ENCODE data around the gene ETV4. TPM values are rescaled to one million over a fixed set of nuclear protein-coding genes. Genes with fewer than 3 reads are reported as not detected.

The ETV4 gene
- total and polyA plus RNA-seq, 2 of the 13 experiments (the other 11 are each of a cell fraction or from before 2014, with no cell fraction given) = 128 to 330 TPM

DNA sequence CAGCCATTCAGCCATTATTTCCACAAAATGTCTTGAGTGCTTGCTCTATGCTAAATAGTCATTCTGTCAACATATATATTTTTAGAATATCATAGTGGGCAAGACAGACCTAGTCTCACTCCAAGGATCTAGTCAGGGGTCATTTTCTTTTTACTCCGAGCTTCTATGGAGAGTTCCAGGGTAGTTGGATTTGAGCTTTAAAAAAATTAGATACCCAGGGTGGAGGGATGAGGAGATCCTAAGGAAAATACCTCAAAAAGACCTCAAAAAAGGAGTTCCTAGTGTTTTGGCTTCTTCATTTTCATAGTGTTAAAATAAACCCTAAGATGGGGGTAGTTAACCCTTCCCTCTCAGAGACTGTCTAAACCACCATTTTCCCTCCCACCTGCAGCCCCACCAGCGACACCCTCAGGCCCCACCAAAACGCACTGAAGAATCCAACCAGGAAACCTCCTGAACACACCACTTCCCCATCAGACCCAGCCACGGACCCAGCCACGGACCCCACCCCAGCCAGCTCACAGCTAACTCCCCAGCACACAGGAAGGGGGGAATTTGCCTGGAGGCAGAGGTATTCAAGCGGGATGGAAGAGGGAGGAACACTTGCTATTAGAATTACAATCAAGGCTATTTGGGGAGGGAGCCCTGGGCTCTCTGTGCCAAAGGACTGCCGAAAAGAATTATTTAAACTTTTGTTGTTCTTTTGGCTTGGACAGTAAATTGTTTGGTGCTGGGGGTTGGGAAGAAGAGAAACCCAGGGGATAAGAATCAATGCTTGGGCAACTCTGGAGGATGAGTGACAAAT is 2.2 kb downstream of the ETV4 start (continued):
- TF ChIP-seq, protein P1, sequence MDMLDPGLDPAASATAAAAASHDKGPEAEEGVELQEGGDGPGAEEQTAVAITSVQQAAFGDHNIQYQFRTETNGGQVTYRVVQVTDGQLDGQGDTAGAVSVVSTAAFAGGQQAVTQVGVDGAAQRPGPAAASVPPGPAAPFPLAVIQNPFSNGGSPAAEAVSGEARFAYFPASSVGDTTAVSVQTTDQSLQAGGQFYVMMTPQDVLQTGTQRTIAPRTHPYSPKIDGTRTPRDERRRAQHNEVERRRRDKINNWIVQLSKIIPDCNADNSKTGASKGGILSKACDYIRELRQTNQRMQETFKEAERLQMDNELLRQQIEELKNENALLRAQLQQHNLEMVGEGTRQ (IDR thresholded peaks at IDR 0.05; ENCODE audit: low read depth, low read length) = no peak
- TF ChIP-seq, protein P1 (CRISPR knock-in tag; IDR thresholded peaks at IDR 0.05; ENCODE audit: borderline replicate concordance) = no peak
- TF ChIP-seq DNMT3B (CRISPR knock-in tag; conservative IDR thresholded peaks at IDR 0.05) = no peak
- no peak for TF ChIP-seq TARDBP (CRISPR knock-in tag; IDR thresholded peaks at IDR 0.05)
- no peak for TF ChIP-seq MLLT10 (CRISPR knock-in tag; IDR thresholded peaks at IDR 0.05)
- TF ChIP-seq ZNF891 (CRISPR knock-in tag; IDR thresholded peaks at IDR 0.05) = no peak
- TF ChIP-seq KDM5B (CRISPR knock-in tag; IDR thresholded peaks at IDR 0.05; ENCODE audit: borderline replicate concordance) = peak; percentile 74; the same call in 1 of the 2 replicates
- peak; percentile 71; the same call in 1 of the 2 replicates for TF ChIP-seq SNAI1 (CRISPR knock-in tag; IDR thresholded peaks at IDR 0.05; ENCODE audit: borderline replicate concordance)
- TF ChIP-seq PTBP1 (IDR thresholded peaks at IDR 0.05; ENCODE audit: low read depth, low read length, poor library complexity, severe bottlenecking) = no peak
- no peak for TF ChIP-seq ZNF703 (CRISPR knock-in tag; IDR thresholded peaks at IDR 0.05; ENCODE audit: borderline replicate concordance)
- TF ChIP-seq MBNL3 (CRISPR knock-in tag; conservative IDR thresholded peaks at IDR 0.05) = no peak
- no peak for TF ChIP-seq ZNF563 (CRISPR knock-in tag; IDR thresholded peaks at IDR 0.05)
- TF ChIP-seq TCF7L2 (IDR thresholded peaks at IDR 0.05; ENCODE audit: low read depth, low read length) = no peak
- TF ChIP-seq TOPORS (CRISPR knock-in tag; IDR thresholded peaks at IDR 0.05) = no peak
- TF ChIP-seq ZNF724P (CRISPR knock-in tag; IDR thresholded peaks at IDR 0.05; ENCODE audit: borderline replicate concordance) = no peak
- TF ChIP-seq MYC (CRISPR knock-in tag; IDR thresholded peaks at IDR 0.05; ENCODE audit: borderline replicate concordance) = 0 out of 2 replicates have a peak, but pooled peaks have one; percentile 54
- TF ChIP-seq THYN1 (CRISPR knock-in tag; IDR thresholded peaks at IDR 0.05; ENCODE audit: borderline replicate concordance, low read depth) = 0 out of 2 replicates have a peak, but pooled peaks have one; percentile 56
- TF ChIP-seq, protein P2, sequence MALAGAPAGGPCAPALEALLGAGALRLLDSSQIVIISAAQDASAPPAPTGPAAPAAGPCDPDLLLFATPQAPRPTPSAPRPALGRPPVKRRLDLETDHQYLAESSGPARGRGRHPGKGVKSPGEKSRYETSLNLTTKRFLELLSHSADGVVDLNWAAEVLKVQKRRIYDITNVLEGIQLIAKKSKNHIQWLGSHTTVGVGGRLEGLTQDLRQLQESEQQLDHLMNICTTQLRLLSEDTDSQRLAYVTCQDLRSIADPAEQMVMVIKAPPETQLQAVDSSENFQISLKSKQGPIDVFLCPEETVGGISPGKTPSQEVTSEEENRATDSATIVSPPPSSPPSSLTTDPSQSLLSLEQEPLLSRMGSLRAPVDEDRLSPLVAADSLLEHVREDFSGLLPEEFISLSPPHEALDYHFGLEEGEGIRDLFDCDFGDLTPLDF (CRISPR knock-in tag; IDR thresholded peaks at IDR 0.05) = no peak
- TF ChIP-seq, protein P3, sequence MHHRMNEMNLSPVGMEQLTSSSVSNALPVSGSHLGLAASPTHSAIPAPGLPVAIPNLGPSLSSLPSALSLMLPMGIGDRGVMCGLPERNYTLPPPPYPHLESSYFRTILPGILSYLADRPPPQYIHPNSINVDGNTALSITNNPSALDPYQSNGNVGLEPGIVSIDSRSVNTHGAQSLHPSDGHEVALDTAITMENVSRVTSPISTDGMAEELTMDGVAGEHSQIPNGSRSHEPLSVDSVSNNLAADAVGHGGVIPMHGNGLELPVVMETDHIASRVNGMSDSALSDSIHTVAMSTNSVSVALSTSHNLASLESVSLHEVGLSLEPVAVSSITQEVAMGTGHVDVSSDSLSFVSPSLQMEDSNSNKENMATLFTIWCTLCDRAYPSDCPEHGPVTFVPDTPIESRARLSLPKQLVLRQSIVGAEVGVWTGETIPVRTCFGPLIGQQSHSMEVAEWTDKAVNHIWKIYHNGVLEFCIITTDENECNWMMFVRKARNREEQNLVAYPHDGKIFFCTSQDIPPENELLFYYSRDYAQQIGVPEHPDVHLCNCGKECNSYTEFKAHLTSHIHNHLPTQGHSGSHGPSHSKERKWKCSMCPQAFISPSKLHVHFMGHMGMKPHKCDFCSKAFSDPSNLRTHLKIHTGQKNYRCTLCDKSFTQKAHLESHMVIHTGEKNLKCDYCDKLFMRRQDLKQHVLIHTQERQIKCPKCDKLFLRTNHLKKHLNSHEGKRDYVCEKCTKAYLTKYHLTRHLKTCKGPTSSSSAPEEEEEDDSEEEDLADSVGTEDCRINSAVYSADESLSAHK (CRISPR knock-in tag; IDR thresholded peaks at IDR 0.05; ENCODE audit: borderline replicate concordance) = no peak
- TF ChIP-seq ZNF720 (CRISPR knock-in tag; IDR thresholded peaks at IDR 0.05) = no peak
- no peak for TF ChIP-seq ELF4 (CRISPR knock-in tag; IDR thresholded peaks at IDR 0.05; ENCODE audit: borderline replicate concordance)
- no peak for TF ChIP-seq SP1 (IDR thresholded peaks at IDR 0.05)
- no peak for TF ChIP-seq SP1 (CRISPR knock-in tag; IDR thresholded peaks at IDR 0.05)
- no peak for TF ChIP-seq SRSF1 (optimal IDR thresholded peaks at IDR 0.05; ENCODE audit: low read depth, low read length)
